ENCODE measurements around the gene TNNT2. TPM values are rescaled to one million over a fixed set of nuclear protein-coding genes. Genes with fewer than 3 reads are reported as not detected.

TNNT2 gene
- total RNA-seq, 4 donors from 2014 or later, result 1.3 to 6.1 (median 1.8) TPM

- Histone ChIP-seq H3K27ac (peak within 1 kb of the TSS; percentile 90 to 99 (median 96)), H3K9me3 (no peaks in the 10 kb centered on the region), H3K4me3 (peak within 1 kb of the TSS; percentile 68 to 77 (median 74)), H3K27me3 (peaks cover 0 to 39% (median 0%) of the 10 kb centered on the region in 4 donors), H3K4me1 (peaks cover 27 to 59% (median 29%) of the 10 kb centered on the region in 3 donors), H3K36me3 (no peaks in the 10 kb centered on the region)
- TF ChIP-seq CTCF (IDR thresholded peaks at IDR 0.05) (no peak), POLR2A (IDR thresholded peaks at IDR 0.05) (no peak)
- WGBS, 2 donors, result 0% methylated on average over 3 of the region's 25 CpGs; no CpG with 5 or more reads in 1 of the 2 donors
- intact Hi-C loops (cut with DNase I), result no loop called here
- DNase-seq, result no peak
These were observed 21.5 kb upstream of the TNNT2 start, which contains the start of gene LAD1 for GRCh38 chr1:201399018-201399351. LAD1 (minus strand) TSS chr1:201399324; CDS start chr1:201399306, 18 bp downstream.

- TF ChIP-seq POLR2A (IDR thresholded peaks at IDR 0.05) (peak in 2 of 4 donors; percentile 12 to 37), CTCF (IDR thresholded peaks at IDR 0.05) (no peak)
- Histone ChIP-seq H3K36me3 (peaks cover 0 to under 1% (median 0%) of the 10 kb centered on the region in 3 donors), H3K27me3 (peaks cover 0 to 39% (median 0%) of the 10 kb centered on the region in 4 donors), H3K9me3 (no peaks in the 10 kb centered on the region), H3K27ac (peak overlapping the region; percentile 90 to 99 (median 96)), H3K4me3 (peak overlapping the region; percentile 68 to 77 (median 74)), H3K4me1 (peaks cover 27 to 69% (median 29%) of the 10 kb centered on the region in 3 donors)
- WGBS, 2 donors, result 33 to 100% methylated on average over 1 to 2 of the region's 2 CpGs
- no peak for DNase-seq
- intact Hi-C loops (cut with DNase I), result no loop called here
These were observed 20.2 kb upstream of the TNNT2 start for GRCh38 chr1:201397675-201398074.

- 67% methylated on average over 2 of the region's 10 CpGs; no CpG with 5 or more reads in 1 of the 2 donors for WGBS, 2 donors
- intact Hi-C loops (cut with DNase I), result no loop called here
- Histone ChIP-seq H3K27ac (peak overlapping the region; percentile 90 to 99 (median 96)), H3K4me1 (peaks cover 28 to 76% (median 29%) of the 10 kb centered on the region in 3 donors), H3K9me3 (no peaks in the 10 kb centered on the region), H3K4me3 (peak overlapping the region; percentile 68 to 77 (median 74)), H3K27me3 (peaks cover 0 to 39% (median 0%) of the 10 kb centered on the region in 4 donors), H3K36me3 (peaks cover 0 to 8% (median 0%) of the 10 kb centered on the region in 3 donors)
- DNase-seq, result no peak
- TF ChIP-seq CTCF (IDR thresholded peaks at IDR 0.05) (no peak), POLR2A (IDR thresholded peaks at IDR 0.05) (peak in 3 of 4 donors; percentile 17 to 53 (median 45))
These were observed 19.5 kb upstream of the TNNT2 start for GRCh38 chr1:201396861-201397464.

- peaks cover 0 to 39% (median 0%) of the 10 kb centered on the region in 4 donors for H3K27me3 ChIP-seq
- H3K4me3 ChIP-seq, result peak overlapping the region; percentile 20 to 74 (median 70)
- WGBS, 2 donors, result 29 to 39% methylated on average over 2 to 4 of the region's 4 CpGs
- TF ChIP-seq CTCF (IDR thresholded peaks at IDR 0.05) (no peak), POLR2A (IDR thresholded peaks at IDR 0.05) (no peak)
- peaks cover 0 to 18% (median 0%) of the 10 kb centered on the region in 3 donors for H3K36me3 ChIP-seq
- intact Hi-C loops (cut with DNase I), result no loop called here
- H3K9me3 ChIP-seq, result no peaks in the 10 kb centered on the region
- H3K27ac ChIP-seq, result peak overlapping the region; percentile 90 to 99 (median 96)
- peaks cover 29 to 82% (median 32%) of the 10 kb centered on the region in 3 donors for H3K4me1 ChIP-seq
- no peak for DNase-seq
These were observed 18.5 kb upstream of the TNNT2 start for GRCh38 chr1:201395936-201396335.

GRCh38 chr1:201394591-201394990 is 17.1 kb upstream of the TNNT2 start:
- Histone ChIP-seq H3K27ac (peak overlapping the region in 3 of 4 donors; percentile 95 to 99 (median 97)), H3K4me1 (peaks cover 20 to 73% (median 25%) of the 10 kb centered on the region in 3 donors), H3K36me3 (peaks cover 0 to 31% (median 0%) of the 10 kb centered on the region in 3 donors), H3K27me3 (peaks cover 0 to 25% (median 0%) of the 10 kb centered on the region in 4 donors), H3K9me3 (no peaks in the 10 kb centered on the region), H3K4me3 (no peak overlapping the region)
- intact Hi-C loops (cut with DNase I), result no loop called here
- TF ChIP-seq CTCF (IDR thresholded peaks at IDR 0.05) (no peak), POLR2A (IDR thresholded peaks at IDR 0.05) (no peak)
- WGBS, 2 donors, result 25 to 32% methylated on average over 3 of the region's 3 CpGs
- DNase-seq, result no peak

Data from esophagus squamous epithelium (tissue), 5 donors.